ENCODE data around the gene SLF2. TPM values are rescaled to one million over a fixed set of nuclear protein-coding genes. Genes with fewer than 3 reads are reported as not detected.
A peak's percentile ranks its signal among the peaks of the same experiment; 100 is the strongest.

The SLF2 gene
- total and polyA plus RNA-seq, 2 of the 13 experiments (the other 11 are each of a cell fraction or from before 2014, with no cell fraction given) = 12.2 to 48.1 TPM

- TF ChIP-seq SALL2 (CRISPR knock-in tag; IDR thresholded peaks at IDR 0.05) (no peak), FOXK2 (IDR thresholded peaks at IDR 0.05) (no peak), ZNF160 (CRISPR knock-in tag; IDR thresholded peaks at IDR 0.05) (0 out of 2 replicates have a peak, but pooled peaks have one; percentile 49), CREB3 (CRISPR knock-in tag; IDR thresholded peaks at IDR 0.05) (no peak), IRF2 (CRISPR knock-in tag; IDR thresholded peaks at IDR 0.05) (no peak), ZNF281 (CRISPR knock-in tag; IDR thresholded peaks at IDR 0.05; ENCODE audit: borderline replicate concordance) (no peak), ZNF513 (CRISPR knock-in tag; conservative IDR thresholded peaks at IDR 0.05) (no peak), ZNF576 (CRISPR knock-in tag; IDR thresholded peaks at IDR 0.05) (no peak), LCORL (IDR thresholded peaks at IDR 0.05) (no peak), LCORL (CRISPR knock-in tag; IDR thresholded peaks at IDR 0.05) (no peak), ZNF3 (CRISPR knock-in tag; IDR thresholded peaks at IDR 0.05) (no peak), NR1H2 (CRISPR knock-in tag; IDR thresholded peaks at IDR 0.05; ENCODE audit: borderline replicate concordance, low read depth) (no peak), ZNF770 (CRISPR knock-in tag; IDR thresholded peaks at IDR 0.05) (no peak), AFF4 (CRISPR knock-in tag; IDR thresholded peaks at IDR 0.05) (no peak), RARG (CRISPR knock-in tag; IDR thresholded peaks at IDR 0.05; ENCODE audit: low read depth) (no peak), CSRNP1 (CRISPR knock-in tag; IDR thresholded peaks at IDR 0.05) (peak; percentile 41; the same call in 1 of the 2 replicates)
These were observed 84.1 kb downstream of the SLF2 start (continued) for GRCh38 chr10:100996678-100997359.

Data from HepG2 (cell line).